Lung (tissue), 12 donors: ENCODE data around the gene ME2. TPM values are rescaled to one million over a fixed set of nuclear protein-coding genes. Genes with fewer than 3 reads are reported as not detected.

Experiments used
- ATAC-seq: fragments of 200-7000 bp; cut with Tn5 transposase; one replicate; pipeline ENCODE4 v1.9.1; 2020; ENCODE audit warnings: moderate number of reproducible peaks; ENCODE audit not compliant: insufficient read depth, low FRiP score
- DNase-seq, 3 donors: peaks; one replicate each; pipeline ENCODE4 v3.0.0-alpha.2; 2013 to 2017
- H3K27ac ChIP-seq, 2 donors: one replicate each; pipeline ENCODE4 v1.5.1; 2013; ENCODE audit warnings: mild to moderate bottlenecking in 2 of 2, moderate library complexity in 2 of 2, control low read depth in 1 of 2, inconsistent platforms in 1 of 2, low read depth in 1 of 2, low read length in 1 of 2
- H3K27me3 ChIP-seq, 3 donors: one replicate each; pipeline ENCODE4 v1.5.1; 2013; ENCODE audit warnings: low read length in 2 of 3; ENCODE audit not compliant: control insufficient read depth in 3 of 3, insufficient read depth in 3 of 3
- H3K36me3 ChIP-seq, 4 donors: one replicate each; pipeline ENCODE4 v1.5.1; 2013; ENCODE audit warnings: low read length in 4 of 4, mild to moderate bottlenecking in 1 of 4, moderate library complexity in 1 of 4; ENCODE audit not compliant: control insufficient read depth in 4 of 4, insufficient read depth in 4 of 4
- H3K4me1 ChIP-seq, 5 donors: one replicate each; pipeline ENCODE4 v1.5.1; 2013; ENCODE audit warnings: low read length in 5 of 5, mild to moderate bottlenecking in 2 of 5, moderate library complexity in 1 of 5; ENCODE audit not compliant: control insufficient read depth in 5 of 5, insufficient read depth in 5 of 5
- H3K4me3 ChIP-seq: one replicate; pipeline ENCODE4 v1.5.1; 2013; ENCODE audit warnings: mild to moderate bottlenecking, control low read depth, moderate library complexity
- H3K9ac ChIP-seq, 2 donors: one replicate each; pipeline ENCODE4 v1.5.1; 2013; ENCODE audit warnings: low read length in 2 of 2, control low read depth in 1 of 2; ENCODE audit not compliant: insufficient read depth in 1 of 2
- H3K9me3 ChIP-seq, 4 donors: one replicate each; pipeline ENCODE4 v1.5.1; 2013; ENCODE audit warnings: low read length in 3 of 4, mild to moderate bottlenecking in 1 of 4, moderate library complexity in 1 of 4; ENCODE audit not compliant: control insufficient read depth in 4 of 4, insufficient read depth in 3 of 4
- WGBS, 2 donors: extraction: QIAGEN DNeasy Blood & Tissue Kit; methylation state at CpG; one replicate each; pipeline ENCODE4 v1.1.7; 2013; 5-methylcytosine and 5-hydroxymethylcytosine counted together
- polyA plus RNA-seq, 2 donors: library from polyadenylated mRNA; stranded (reverse); fragments of 200-250 nt; gene quantifications; one replicate each; pipeline ENCODE4 v1.2.1, GENCODE V29; 2013
- total RNA-seq, 2 donors: library from RNA; depleted of rRNA in 1 of 2; stranded (reverse); fragments of >200 nt in 1 of 2; gene quantifications; one replicate each; pipeline ENCODE4 v1.2.1, GENCODE V29; 2014 to 2021
- TF ChIP-seq, protein P1 (sequence below): IDR thresholded peaks from 2 replicates; pipeline ENCODE4 v1.5.1; 2012; ENCODE audit warnings: mild to moderate bottlenecking; ENCODE audit errors: control extremely low read depth, extremely low read depth
- donor health status: control.
- donor health status: control.
- donor health status: Bipolar disorder and iron deficiency.
- donor health status: healthy.
- donor health status: DM: yes; HTN: yes; CAD: no.

Gene ME2
- total and polyA plus RNA-seq, 4 donors, result 17.9 to 52.0 (median 34.0) TPM

DNA sequence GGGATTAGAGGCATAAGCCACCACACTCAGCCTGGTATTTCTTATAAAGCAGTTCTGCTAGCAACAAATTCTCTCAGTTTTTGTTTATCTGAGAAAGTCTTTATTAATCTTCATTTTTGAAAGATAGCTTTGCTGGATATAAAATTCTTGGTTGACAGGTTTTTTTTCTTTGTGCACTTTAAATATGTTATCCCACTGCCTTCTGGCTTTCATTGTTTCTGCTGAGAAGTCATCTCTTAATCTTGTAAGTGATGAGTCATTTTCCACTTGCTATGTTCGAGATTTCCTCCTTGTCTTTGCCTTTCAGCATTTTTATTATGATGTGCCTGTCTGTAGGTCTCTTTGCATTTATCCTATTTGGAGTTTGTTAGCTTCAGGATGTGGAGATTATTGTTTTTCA is 83.1 kb downstream of the ME2 start:
- H3K4me1 ChIP-seq, result no peaks in the 10 kb centered on the region
- H3K9me3 ChIP-seq, result peaks cover 0 to 11% (median 4%) of the 10 kb centered on the region in 4 donors
- H3K9ac ChIP-seq, result no peak overlapping the region
- no peak overlapping the region for H3K27ac ChIP-seq
- H3K27me3 ChIP-seq, result no peaks in the 10 kb centered on the region
- DNase-seq, result no peak
- TF ChIP-seq, protein P1, sequence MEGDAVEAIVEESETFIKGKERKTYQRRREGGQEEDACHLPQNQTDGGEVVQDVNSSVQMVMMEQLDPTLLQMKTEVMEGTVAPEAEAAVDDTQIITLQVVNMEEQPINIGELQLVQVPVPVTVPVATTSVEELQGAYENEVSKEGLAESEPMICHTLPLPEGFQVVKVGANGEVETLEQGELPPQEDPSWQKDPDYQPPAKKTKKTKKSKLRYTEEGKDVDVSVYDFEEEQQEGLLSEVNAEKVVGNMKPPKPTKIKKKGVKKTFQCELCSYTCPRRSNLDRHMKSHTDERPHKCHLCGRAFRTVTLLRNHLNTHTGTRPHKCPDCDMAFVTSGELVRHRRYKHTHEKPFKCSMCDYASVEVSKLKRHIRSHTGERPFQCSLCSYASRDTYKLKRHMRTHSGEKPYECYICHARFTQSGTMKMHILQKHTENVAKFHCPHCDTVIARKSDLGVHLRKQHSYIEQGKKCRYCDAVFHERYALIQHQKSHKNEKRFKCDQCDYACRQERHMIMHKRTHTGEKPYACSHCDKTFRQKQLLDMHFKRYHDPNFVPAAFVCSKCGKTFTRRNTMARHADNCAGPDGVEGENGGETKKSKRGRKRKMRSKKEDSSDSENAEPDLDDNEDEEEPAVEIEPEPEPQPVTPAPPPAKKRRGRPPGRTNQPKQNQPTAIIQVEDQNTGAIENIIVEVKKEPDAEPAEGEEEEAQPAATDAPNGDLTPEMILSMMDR, result no peak
- WGBS, 2 donors, result 68 to 84% methylated on average over 1 of the region's 1 CpG
- ATAC-seq, result no peak
- no peaks in the 10 kb centered on the region for H3K36me3 ChIP-seq
- no peak overlapping the region for H3K4me3 ChIP-seq

DNA sequence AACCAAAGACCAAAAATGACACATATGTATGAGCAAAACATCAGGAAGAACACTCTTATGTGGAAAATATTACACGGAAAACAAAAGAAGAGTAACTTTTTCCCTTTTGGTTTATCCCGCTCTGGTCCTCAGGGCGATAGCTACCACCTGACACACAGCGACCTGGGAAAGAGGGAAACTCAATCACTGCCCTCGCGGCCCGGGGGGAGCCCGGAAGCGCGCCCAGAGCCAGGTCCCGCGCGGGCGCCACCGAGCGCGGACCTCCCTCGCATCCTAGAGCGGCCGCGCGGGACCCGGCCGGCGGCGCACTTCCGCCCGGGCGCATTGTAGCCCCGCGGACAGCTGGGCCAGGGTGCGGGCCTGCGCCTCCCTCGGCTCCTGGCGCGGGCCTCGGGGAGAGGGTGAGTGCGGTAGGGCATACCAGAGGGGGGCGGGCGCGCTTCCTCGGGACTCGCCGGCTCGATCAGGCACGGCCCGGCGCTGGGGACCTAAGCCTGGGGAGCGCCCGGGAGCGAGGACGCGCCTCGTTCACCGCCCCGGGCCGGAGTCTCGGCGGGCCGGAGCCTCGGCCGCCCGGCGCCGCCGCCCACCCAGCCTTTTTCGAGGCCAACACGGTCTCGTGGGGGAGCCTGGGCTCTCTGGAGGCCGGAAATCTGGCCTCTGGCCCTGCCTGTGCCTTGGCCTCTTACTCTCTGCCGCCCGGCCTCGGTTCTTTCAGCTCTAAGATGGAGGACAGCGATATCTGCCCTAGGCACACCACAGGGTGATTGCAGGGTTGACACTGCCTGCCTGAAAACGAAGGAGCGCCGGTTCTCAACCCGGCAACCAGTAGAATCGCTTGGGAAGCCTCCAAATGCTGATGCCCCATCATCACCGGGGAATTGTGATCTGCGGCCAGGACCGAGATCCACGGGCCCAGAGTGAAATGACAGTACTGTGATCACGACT is 89.1 kb downstream of the ME2 start, which contains the start of gene ELAC1:
Gene ELAC1 (plus strand): TSS at position 327 of the 948 bp plus-strand sequence. CDS start 6,365 bp downstream, outside the sequence.
- Histone ChIP-seq H3K4me1 (peaks cover 3 to 12% (median 9%) of the 10 kb centered on the region in 5 donors), H3K27ac (peak within 1 kb of the TSS; percentile 95 to 99), H3K4me3 (peak within 1 kb of the TSS; percentile 97), H3K9ac (peak within 1 kb of the TSS; percentile 74 to 93), H3K9me3 (peaks cover 0 to 3% (median under 1%) of the 10 kb centered on the region in 4 donors), H3K36me3 (no peaks in the 10 kb centered on the region), H3K27me3 (no peaks in the 10 kb centered on the region)
- 0% methylated on average over 58 to 84 of the region's 84 CpGs for WGBS, 2 donors
- ATAC-seq, result peak; percentile 97
- TF ChIP-seq, protein P1, result no peak
- peak; percentile 81 to 90 (median 84) for DNase-seq

DNA sequence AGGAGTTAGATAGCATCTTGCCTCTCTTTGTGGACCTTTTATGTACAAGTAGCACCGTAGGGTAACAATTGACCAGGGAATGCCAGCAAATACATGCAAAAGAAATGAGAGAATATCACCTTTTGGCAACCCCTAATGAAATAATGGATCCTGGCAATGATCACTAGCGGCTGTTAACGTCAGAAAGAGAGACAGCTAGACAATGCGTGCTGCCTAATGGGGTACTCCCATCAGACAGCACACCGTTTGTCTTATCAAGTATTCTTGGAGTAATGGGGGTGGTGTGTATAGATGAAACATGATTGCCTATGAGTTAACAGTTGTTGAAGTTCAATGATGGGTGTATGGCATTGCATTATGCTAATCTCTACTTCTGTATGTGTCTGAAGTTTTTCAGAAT is 90.5 kb downstream of the ME2 start:
- peaks cover 3 to 12% (median 9%) of the 10 kb centered on the region in 5 donors for H3K4me1 ChIP-seq
- no peak for DNase-seq
- peaks cover 0 to 2% (median 0%) of the 10 kb centered on the region in 4 donors for H3K9me3 ChIP-seq
- TF ChIP-seq, protein P1, result no peak
- H3K27me3 ChIP-seq, result no peaks in the 10 kb centered on the region
- H3K36me3 ChIP-seq, result peaks cover 0 to 3% (median 1%) of the 10 kb centered on the region in 4 donors
- no peak overlapping the region for H3K4me3 ChIP-seq
- peak overlapping the region in 1 of 2 donors; percentile 47 for H3K27ac ChIP-seq
- no peak overlapping the region for H3K9ac ChIP-seq
- no peak for ATAC-seq
- 80 to 87% methylated on average over 5 of the region's 5 CpGs for WGBS, 2 donors
